Measurements from ENCODE around the gene C6orf89. TPM values are rescaled to one million over a fixed set of nuclear protein-coding genes. Genes with fewer than 3 reads are reported as not detected.

The C6orf89 gene
- total RNA-seq, 5 donors from 2014 or later (not counting 1 experiment from before 2014, with no cell fraction given) = 32.6 to 57.9 (median 46.1) TPM

GRCh38 chr6:36851626-36852025 is 34.1 kb upstream of the C6orf89 start:
- Histone ChIP-seq H3K27ac (ENCODE audit: low read length) (no peak overlapping the region), H3K4me3 (ENCODE audit: control insufficient read depth in 1 of 2, extremely low read depth in 1 of 2, low read length in 1 of 2) (no peak overlapping the region), H3K9me3 (no peaks in the 10 kb centered on the region), H3K27me3 (replicated peaks in 1 of 2; ENCODE audit: control insufficient read depth in 2 of 2, extremely low read depth in 1 of 2, insufficient read depth in 2 of 2, low read length in 1 of 2) (peaks cover 0 to 4% of the 10 kb centered on the region in 2 experiments), H3K36me3 (ENCODE audit: control insufficient read depth in 2 of 2, extremely low read depth in 1 of 2, insufficient read depth in 1 of 2, low read length in 1 of 2) (peaks cover 7 to 26% of the 10 kb centered on the region in 2 donors), H3K4me1 (ENCODE audit: control insufficient read depth in 1 of 2, extremely low read depth in 1 of 2, insufficient read depth in 2 of 2, low read length in 2 of 2) (no peaks in the 10 kb centered on the region)
- Mint-ChIP-seq H3K27ac (no peak overlapping the region), H3K36me3 (peaks cover 58% of the 10 kb centered on the region), H3K9me3 (peaks cover 0 to 11% (median 7%) of the 10 kb centered on the region in 3 donors), H3K4me3 (no peak overlapping the region), H3K27me3 (no peaks in the 10 kb centered on the region), H3K4me1 (peaks cover 0 to 2% (median 0%) of the 10 kb centered on the region in 3 donors)
- ATAC-seq (replicated peaks in 1 of 4) (no peak), DNase-seq (no peak)
- POLR2A ChIA-PET = no interaction called here
- CTCF ChIA-PET = interaction anchor here in 1 of 2 donors (0.6 to 3.0 kb wide), 5 partner anchors 9 to 297 kb away, joined by 3 to 9 read pairs (median 7); no protein-coding TSS in a partner anchor
- no CpG with 5 or more reads among the region's 4 CpGs for WGBS (ENCODE audit: insufficient coverage)

- WGBS (ENCODE audit: insufficient coverage) = 90% methylated on average over 2 of the region's 4 CpGs
- Histone ChIP-seq H3K4me1 (ENCODE audit: control insufficient read depth in 1 of 2, extremely low read depth in 1 of 2, insufficient read depth in 2 of 2, low read length in 2 of 2) (no peaks in the 10 kb centered on the region), H3K27ac (ENCODE audit: low read length) (no peak overlapping the region), H3K27me3 (replicated peaks in 1 of 2; ENCODE audit: control insufficient read depth in 2 of 2, extremely low read depth in 1 of 2, insufficient read depth in 2 of 2, low read length in 1 of 2) (peaks cover 0 to 4% of the 10 kb centered on the region in 2 experiments), H3K4me3 (ENCODE audit: control insufficient read depth in 1 of 2, extremely low read depth in 1 of 2, low read length in 1 of 2) (no peak overlapping the region), H3K36me3 (ENCODE audit: control insufficient read depth in 2 of 2, extremely low read depth in 1 of 2, insufficient read depth in 1 of 2, low read length in 1 of 2) (peaks cover 9 to 28% of the 10 kb centered on the region in 2 donors), H3K9me3 (no peaks in the 10 kb centered on the region)
- no peak overlapping the region for H3K27ac Mint-ChIP-seq
- peaks cover 0 to 2% (median 0%) of the 10 kb centered on the region in 3 donors for H3K4me1 Mint-ChIP-seq
- ATAC-seq (replicated peaks in 1 of 4) = no peak
- no peaks in the 10 kb centered on the region for H3K27me3 Mint-ChIP-seq
- DNase-seq = no peak
- peaks cover 0 to 11% (median 7%) of the 10 kb centered on the region in 3 donors for H3K9me3 Mint-ChIP-seq
- ChIA-PET POLR2A (no interaction called here), CTCF (interaction anchor here in 1 of 2 donors (1.0 to 1.1 kb wide), 2 partner anchors 10 to 237 kb away, joined by 3 to 9 read pairs; no protein-coding TSS in a partner anchor)
- H3K4me3 Mint-ChIP-seq = no peak overlapping the region
- peaks cover 63% of the 10 kb centered on the region for H3K36me3 Mint-ChIP-seq
Measured at GRCh38 chr6:36852481-36853147, 33.1 kb upstream of the C6orf89 start.

- H3K27ac Mint-ChIP-seq = no peak overlapping the region
- WGBS (ENCODE audit: insufficient coverage) = 100% methylated on average over 5 of the region's 5 CpGs
Measured at GRCh38 chr6:36853325-36853724, 32.4 kb upstream of the C6orf89 start.

DNA sequence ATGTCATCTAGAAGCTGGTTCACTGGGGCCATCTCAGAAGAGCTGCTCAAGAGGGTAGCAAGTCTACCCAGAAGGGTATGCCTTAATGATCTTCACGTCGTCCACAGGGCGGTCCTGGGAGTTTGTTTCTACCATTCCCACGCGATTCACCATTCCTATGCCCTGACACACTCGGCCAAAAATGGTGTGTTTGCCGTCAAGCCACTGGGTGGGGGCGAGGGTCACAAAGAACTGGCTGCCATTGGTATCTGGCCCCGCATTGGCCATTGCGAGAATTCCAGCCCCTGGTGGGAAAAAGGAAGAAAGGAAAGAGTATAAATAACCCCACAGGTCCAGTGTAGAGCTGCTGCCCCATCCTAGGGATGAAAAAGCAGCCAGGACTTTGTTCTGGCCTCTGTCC is 30.0 kb upstream of the C6orf89 start:
- Mint-ChIP-seq H3K9me3 (peaks cover 0 to 4% (median 3%) of the 10 kb centered on the region in 3 donors), H3K36me3 (peaks cover 62% of the 10 kb centered on the region), H3K27ac (no peak overlapping the region), H3K27me3 (no peaks in the 10 kb centered on the region), H3K4me3 (no peak overlapping the region), H3K4me1 (no peaks in the 10 kb centered on the region)
- WGBS (ENCODE audit: insufficient coverage) = 98% methylated on average over 7 of the region's 10 CpGs
- no peak overlapping the region for H3K27ac ChIP-seq (ENCODE audit: low read length)
- no peaks in the 10 kb centered on the region for H3K27me3 ChIP-seq (replicated peaks in 1 of 2; ENCODE audit: control insufficient read depth in 2 of 2, extremely low read depth in 1 of 2, insufficient read depth in 2 of 2, low read length in 1 of 2)
- no peak for ATAC-seq (replicated peaks in 1 of 4)
- DNase-seq = no peak
- H3K4me1 ChIP-seq (ENCODE audit: control insufficient read depth in 1 of 2, extremely low read depth in 1 of 2, insufficient read depth in 2 of 2, low read length in 2 of 2) = no peaks in the 10 kb centered on the region
- peaks cover 12 to 32% of the 10 kb centered on the region in 2 donors for H3K36me3 ChIP-seq (ENCODE audit: control insufficient read depth in 2 of 2, extremely low read depth in 1 of 2, insufficient read depth in 1 of 2, low read length in 1 of 2)
- ChIA-PET POLR2A (no interaction called here), CTCF (no interaction called here)
- no peaks in the 10 kb centered on the region for H3K9me3 ChIP-seq
- no peak overlapping the region for H3K4me3 ChIP-seq (ENCODE audit: control insufficient read depth in 1 of 2, extremely low read depth in 1 of 2, low read length in 1 of 2)

More at GRCh38 chr6:36853325-36853724, 32.4 kb upstream of the C6orf89 start:
- DNase-seq (no peak), ATAC-seq (replicated peaks in 1 of 4) (no peak)
- ChIA-PET POLR2A (no interaction called here), CTCF (interaction anchor here in 1 of 2 donors (1.1 kb wide), 1 partner anchor 9 kb away, joined by 3 read pairs; no protein-coding TSS in a partner anchor)
- no peaks in the 10 kb centered on the region for H3K9me3 ChIP-seq
- no peaks in the 10 kb centered on the region for H3K4me1 ChIP-seq (ENCODE audit: control insufficient read depth in 1 of 2, extremely low read depth in 1 of 2, insufficient read depth in 2 of 2, low read length in 2 of 2)
- Mint-ChIP-seq H3K4me1 (peaks cover 0 to 2% (median 0%) of the 10 kb centered on the region in 3 donors), H3K9me3 (peaks cover 0 to 11% (median 7%) of the 10 kb centered on the region in 3 donors), H3K4me3 (no peak overlapping the region), H3K27me3 (no peaks in the 10 kb centered on the region), H3K36me3 (peaks cover 63% of the 10 kb centered on the region)
- H3K4me3 ChIP-seq (ENCODE audit: control insufficient read depth in 1 of 2, extremely low read depth in 1 of 2, low read length in 1 of 2) = no peak overlapping the region
- H3K27me3 ChIP-seq (replicated peaks in 1 of 2; ENCODE audit: control insufficient read depth in 2 of 2, extremely low read depth in 1 of 2, insufficient read depth in 2 of 2, low read length in 1 of 2) = peaks cover 0 to 4% of the 10 kb centered on the region in 2 experiments
- peaks cover 10 to 28% of the 10 kb centered on the region in 2 donors for H3K36me3 ChIP-seq (ENCODE audit: control insufficient read depth in 2 of 2, extremely low read depth in 1 of 2, insufficient read depth in 1 of 2, low read length in 1 of 2)
- H3K27ac ChIP-seq (ENCODE audit: low read length) = no peak overlapping the region

- H3K36me3 ChIP-seq (ENCODE audit: control insufficient read depth in 2 of 2, extremely low read depth in 1 of 2, insufficient read depth in 1 of 2, low read length in 1 of 2) = peaks cover 12 to 32% of the 10 kb centered on the region in 2 donors
- ChIA-PET POLR2A (no interaction called here), CTCF (no interaction called here)
- H3K4me1 ChIP-seq (ENCODE audit: control insufficient read depth in 1 of 2, extremely low read depth in 1 of 2, insufficient read depth in 2 of 2, low read length in 2 of 2) = no peaks in the 10 kb centered on the region
- Mint-ChIP-seq H3K4me3 (no peak overlapping the region), H3K27me3 (no peaks in the 10 kb centered on the region), H3K36me3 (peaks cover 59% of the 10 kb centered on the region), H3K4me1 (peaks cover 0 to 1% (median 0%) of the 10 kb centered on the region in 3 donors), H3K27ac (no peak overlapping the region), H3K9me3 (no peaks in the 10 kb centered on the region)
- 96% methylated on average over 6 of the region's 8 CpGs for WGBS (ENCODE audit: insufficient coverage)
- no peak for DNase-seq
- H3K9me3 ChIP-seq = no peaks in the 10 kb centered on the region
- no peak for ATAC-seq (replicated peaks in 1 of 4)
- H3K4me3 ChIP-seq (ENCODE audit: control insufficient read depth in 1 of 2, extremely low read depth in 1 of 2, low read length in 1 of 2) = no peak overlapping the region
- H3K27ac ChIP-seq (ENCODE audit: low read length) = no peak overlapping the region
- H3K27me3 ChIP-seq (replicated peaks in 1 of 2; ENCODE audit: control insufficient read depth in 2 of 2, extremely low read depth in 1 of 2, insufficient read depth in 2 of 2, low read length in 1 of 2) = no peaks in the 10 kb centered on the region
Measured at GRCh38 chr6:36856277-36856676, 29.5 kb upstream of the C6orf89 start.

DNA sequence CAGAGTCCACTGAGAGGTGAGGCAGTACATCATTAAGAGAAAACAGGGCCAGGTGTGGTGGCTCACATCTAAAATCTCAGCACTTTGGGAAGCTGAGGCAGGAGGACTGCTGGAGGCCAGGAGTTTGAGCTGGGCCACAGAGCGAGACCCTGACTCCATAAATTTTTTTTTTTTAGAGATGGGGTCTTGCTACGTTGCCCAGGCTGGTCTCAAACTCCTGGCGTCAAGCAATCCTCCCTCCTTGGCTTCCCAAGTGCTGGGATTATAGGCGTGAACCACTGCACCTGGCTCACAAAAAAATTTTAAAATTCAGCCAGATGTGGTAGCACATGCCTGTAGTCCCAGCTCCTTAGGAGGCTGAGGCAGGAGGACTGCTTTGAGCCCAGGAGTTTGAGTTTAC is 28.4 kb upstream of the C6orf89 start:
- ChIA-PET POLR2A (interaction anchor here in 1 of 2 donors (0.6 kb wide), 1 partner anchor 268 kb away, joined by 5 read pairs; no protein-coding TSS in a partner anchor), CTCF (interaction anchor here in 1 of 2 donors (0.7 kb wide), 1 partner anchor 1460 kb away, joined by 3 read pairs; no protein-coding TSS in a partner anchor)
- Mint-ChIP-seq H3K27me3 (no peaks in the 10 kb centered on the region), H3K4me3 (no peak overlapping the region), H3K36me3 (peaks cover 52% of the 10 kb centered on the region), H3K27ac (no peak overlapping the region), H3K9me3 (no peaks in the 10 kb centered on the region), H3K4me1 (peaks cover 0 to 1% (median 0%) of the 10 kb centered on the region in 3 donors)
- no peaks in the 10 kb centered on the region for H3K27me3 ChIP-seq (replicated peaks in 1 of 2; ENCODE audit: control insufficient read depth in 2 of 2, extremely low read depth in 1 of 2, insufficient read depth in 2 of 2, low read length in 1 of 2)
- H3K9me3 ChIP-seq = no peaks in the 10 kb centered on the region
- no peak overlapping the region for H3K27ac ChIP-seq (ENCODE audit: low read length)
- no peak overlapping the region for H3K4me3 ChIP-seq (ENCODE audit: control insufficient read depth in 1 of 2, extremely low read depth in 1 of 2, low read length in 1 of 2)
- DNase-seq (no peak), ATAC-seq (replicated peaks in 1 of 4) (no peak)
- H3K36me3 ChIP-seq (ENCODE audit: control insufficient read depth in 2 of 2, extremely low read depth in 1 of 2, insufficient read depth in 1 of 2, low read length in 1 of 2) = peaks cover 12 to 34% of the 10 kb centered on the region in 2 donors
- WGBS (ENCODE audit: insufficient coverage) = 100% methylated on average over 2 of the region's 4 CpGs
- H3K4me1 ChIP-seq (ENCODE audit: control insufficient read depth in 1 of 2, extremely low read depth in 1 of 2, insufficient read depth in 2 of 2, low read length in 2 of 2) = no peaks in the 10 kb centered on the region

Measured in T-cell (primary cell).